ENCODE measurements around the gene PITPNM3. TPM values are rescaled to one million over a fixed set of nuclear protein-coding genes. Genes with fewer than 3 reads are reported as not detected.
"Not testable (repeated sequence)": the region's sequence is repeated elsewhere in the genome, so short reads cannot be mapped to it uniquely, and the experiment has no call there.

Gene PITPNM3
- total RNA-seq, 2 experiments from 2014 or later: 0.64 to 0.77 TPM

DNA sequence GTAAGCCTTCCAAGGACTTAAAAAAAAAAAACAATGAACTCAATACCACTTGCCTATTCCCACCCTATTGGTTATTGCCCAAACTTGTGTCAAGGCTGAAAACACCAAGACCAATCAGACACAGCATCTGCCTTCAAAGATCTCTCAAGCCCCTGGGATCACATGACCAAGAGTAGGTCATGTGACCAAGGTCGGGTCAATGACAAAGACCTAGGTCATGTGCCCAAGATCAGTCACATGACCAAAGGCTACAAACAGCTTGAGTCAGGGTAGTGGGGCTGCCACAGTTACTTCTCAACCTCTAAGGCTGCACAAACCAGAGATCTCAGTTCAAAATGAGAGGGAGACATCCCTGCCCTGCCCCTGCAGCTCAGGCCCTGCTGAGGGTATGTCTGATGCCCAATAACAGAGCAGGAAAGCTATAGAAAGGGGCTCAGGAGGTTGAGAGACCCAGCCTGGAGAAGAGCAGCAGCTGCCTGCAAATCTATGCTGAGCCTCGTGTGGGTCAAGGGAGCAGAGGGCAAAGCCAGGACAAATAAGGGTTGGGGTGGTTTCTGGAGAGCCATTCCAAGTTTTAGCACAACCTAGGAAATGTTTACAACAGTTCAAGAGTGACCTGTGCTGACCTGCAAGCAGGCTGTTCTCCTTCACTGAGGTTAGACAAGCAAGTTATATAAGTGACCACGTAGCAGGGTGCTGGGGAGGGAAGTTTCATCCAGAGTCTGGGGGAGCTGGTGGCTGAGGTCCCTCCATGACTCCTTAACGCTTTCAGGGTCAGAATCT lies 63.3 kb downstream of the PITPNM3 start:
- Mint-ChIP-seq H3K27me3 (peaks cover 16% of the 10 kb centered on the region), H3K36me3 (no peaks in the 10 kb centered on the region), H3K9me3 (no peaks in the 10 kb centered on the region), H3K27ac (no peak overlapping the region), H3K4me1 (peaks cover 15% of the 10 kb centered on the region), H3K4me3 (no peak overlapping the region)
- peak; percentile 20 for DNase-seq
- POLR2A ChIA-PET: no interaction called here
- ATAC-seq (ENCODE audit: low read depth): no peak

DNA sequence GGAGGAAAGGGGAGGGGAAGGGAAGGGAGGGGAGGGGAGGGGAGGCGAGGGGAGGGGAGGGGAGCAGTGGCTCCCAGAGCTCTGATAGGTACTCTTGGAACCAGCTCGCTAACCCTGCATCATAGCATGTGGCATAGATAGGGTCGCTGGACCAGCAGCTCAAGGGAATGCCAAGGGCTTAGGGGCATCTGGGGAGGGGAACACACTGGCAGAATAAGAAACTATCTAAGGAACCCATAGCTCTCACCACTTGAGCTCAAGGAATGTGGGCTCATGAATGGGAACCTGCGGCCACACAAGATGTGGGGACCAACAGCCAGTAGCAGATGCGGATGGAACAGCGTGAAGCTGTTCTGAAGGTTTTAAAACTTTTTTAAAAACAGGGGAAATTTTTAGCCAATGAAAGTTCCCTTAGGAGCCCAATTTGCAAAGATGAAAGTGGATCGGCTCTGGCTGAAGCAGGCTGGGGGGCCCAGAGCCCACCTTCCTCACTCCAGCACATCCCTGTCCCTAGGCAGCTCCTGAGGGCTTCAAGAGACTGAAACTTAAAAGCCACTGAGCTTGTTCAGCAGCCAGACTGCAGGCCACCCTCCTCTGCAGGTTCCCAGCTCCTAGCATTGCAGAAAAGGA lies 65.2 kb downstream of the PITPNM3 start:
- ATAC-seq (ENCODE audit: low read depth) (no peak), DNase-seq (no peak)
- Mint-ChIP-seq H3K4me3 (no peak overlapping the region), H3K27ac (no peak overlapping the region), H3K27me3 (peaks cover 12% of the 10 kb centered on the region), H3K36me3 (no peaks in the 10 kb centered on the region), H3K9me3 (no peaks in the 10 kb centered on the region), H3K4me1 (peaks cover 8% of the 10 kb centered on the region)
- POLR2A ChIA-PET: no interaction called here

DNA sequence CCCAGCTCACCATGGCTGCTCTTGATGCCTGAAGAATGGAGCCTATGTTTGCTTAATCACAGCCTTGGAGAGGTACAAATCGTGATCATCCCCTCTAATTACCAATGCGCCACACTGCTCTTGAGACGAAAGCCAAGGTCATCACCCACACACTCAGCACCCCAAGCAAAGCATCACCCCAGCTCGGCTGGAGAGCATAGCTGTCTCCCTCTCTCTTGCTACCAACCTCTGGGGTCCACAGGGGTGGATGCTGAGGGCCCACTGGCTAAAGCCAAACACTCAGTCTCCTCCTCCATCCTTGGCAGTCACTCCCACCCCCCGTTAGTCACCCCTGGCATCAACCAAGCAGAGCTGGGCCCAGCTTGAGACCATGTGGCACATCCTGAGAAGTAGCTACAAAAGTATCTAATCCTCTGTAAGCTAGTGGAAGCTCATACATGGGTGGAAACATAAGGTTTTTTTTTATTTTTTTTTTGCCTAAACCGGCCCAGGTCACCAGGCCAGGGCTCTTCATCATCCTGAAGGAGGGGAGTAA lies 67.3 kb downstream of the PITPNM3 start:
- Mint-ChIP-seq H3K9me3 (no peaks in the 10 kb centered on the region), H3K4me1 (no peaks in the 10 kb centered on the region), H3K36me3 (no peaks in the 10 kb centered on the region), H3K4me3 (no peak overlapping the region), H3K27ac (no peak overlapping the region), H3K27me3 (peaks cover 5% of the 10 kb centered on the region)
- ATAC-seq (ENCODE audit: low read depth) (no peak), DNase-seq (no peak)
- POLR2A ChIA-PET: no interaction called here

DNA sequence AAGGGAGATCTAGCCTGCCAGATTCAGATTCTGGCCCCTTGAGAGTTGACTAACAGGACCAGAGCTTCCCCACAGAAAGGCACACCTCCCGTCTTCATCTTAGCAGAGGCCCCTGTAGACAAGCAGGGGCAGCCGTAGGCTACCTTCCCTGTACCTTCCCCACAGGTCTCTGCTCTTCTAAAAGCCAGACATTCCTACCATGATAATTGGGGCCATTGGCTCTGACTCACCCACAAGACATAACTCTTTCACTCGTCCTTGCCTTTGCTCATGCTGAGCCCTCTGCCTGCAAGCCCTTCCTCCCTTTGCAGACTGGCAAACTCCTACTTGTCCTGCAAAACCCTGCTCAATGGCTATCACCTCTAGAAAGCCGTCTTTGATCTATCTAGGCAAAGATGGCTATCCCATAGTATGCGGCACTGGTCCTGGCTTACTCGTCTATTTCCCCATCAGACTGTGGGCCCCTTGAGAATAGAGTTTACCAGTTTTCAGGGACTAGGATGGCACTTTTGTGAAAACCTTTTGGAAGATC lies 68.3 kb downstream of the PITPNM3 start:
- no peak overlapping the region for H3K27ac Mint-ChIP-seq
- POLR2A ChIA-PET: no interaction called here
- ATAC-seq (ENCODE audit: low read depth) (no peak), DNase-seq (no peak)
- no peaks in the 10 kb centered on the region for H3K36me3 Mint-ChIP-seq
- H3K9me3 Mint-ChIP-seq: no peaks in the 10 kb centered on the region
- H3K4me1 Mint-ChIP-seq: no peaks in the 10 kb centered on the region
- H3K4me3 Mint-ChIP-seq: no peak overlapping the region
- peaks cover 5% of the 10 kb centered on the region for H3K27me3 Mint-ChIP-seq

DNA sequence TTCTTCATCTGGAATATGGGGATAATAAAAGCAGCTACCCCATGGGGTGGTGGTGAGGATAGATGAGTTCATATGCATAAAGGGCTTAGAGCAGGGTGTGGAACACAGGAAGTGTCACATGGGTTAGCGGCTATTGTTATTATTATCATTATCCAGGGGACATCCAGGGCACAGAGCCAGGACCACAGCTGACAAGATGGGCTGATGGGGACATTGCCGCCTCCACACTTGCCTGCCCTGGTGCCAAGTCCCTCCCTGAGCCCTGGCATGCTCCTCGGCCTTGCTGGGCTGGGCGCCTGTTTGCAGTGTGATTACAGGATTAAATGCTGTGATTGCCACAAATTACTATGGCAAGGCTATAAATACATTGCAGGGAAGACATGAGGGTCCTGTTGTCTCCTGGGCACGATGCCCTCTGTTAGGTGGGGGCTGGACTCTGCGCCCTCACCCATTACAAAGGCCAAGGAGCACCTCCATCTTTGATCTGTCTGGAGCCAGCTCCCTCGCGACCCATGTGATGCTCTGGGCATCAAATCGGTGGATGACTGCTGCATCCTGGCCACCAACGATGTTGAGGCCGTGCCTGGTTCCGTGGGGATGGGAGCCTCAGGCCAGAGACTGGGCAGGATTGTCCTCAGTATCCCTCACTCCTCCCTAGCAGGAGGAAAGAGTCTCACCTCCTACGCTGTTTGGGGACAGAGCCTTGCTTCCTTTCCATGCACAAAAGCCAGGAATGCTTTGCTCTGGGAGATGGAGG lies 68.9 kb downstream of the PITPNM3 start:
- Mint-ChIP-seq H3K9me3 (no peaks in the 10 kb centered on the region), H3K4me1 (no peaks in the 10 kb centered on the region), H3K36me3 (no peaks in the 10 kb centered on the region), H3K27me3 (peaks cover 5% of the 10 kb centered on the region), H3K4me3 (no peak overlapping the region), H3K27ac (no peak overlapping the region)
- ATAC-seq (ENCODE audit: low read depth) (no peak), DNase-seq (no peak)
- POLR2A ChIA-PET: no interaction called here

DNA sequence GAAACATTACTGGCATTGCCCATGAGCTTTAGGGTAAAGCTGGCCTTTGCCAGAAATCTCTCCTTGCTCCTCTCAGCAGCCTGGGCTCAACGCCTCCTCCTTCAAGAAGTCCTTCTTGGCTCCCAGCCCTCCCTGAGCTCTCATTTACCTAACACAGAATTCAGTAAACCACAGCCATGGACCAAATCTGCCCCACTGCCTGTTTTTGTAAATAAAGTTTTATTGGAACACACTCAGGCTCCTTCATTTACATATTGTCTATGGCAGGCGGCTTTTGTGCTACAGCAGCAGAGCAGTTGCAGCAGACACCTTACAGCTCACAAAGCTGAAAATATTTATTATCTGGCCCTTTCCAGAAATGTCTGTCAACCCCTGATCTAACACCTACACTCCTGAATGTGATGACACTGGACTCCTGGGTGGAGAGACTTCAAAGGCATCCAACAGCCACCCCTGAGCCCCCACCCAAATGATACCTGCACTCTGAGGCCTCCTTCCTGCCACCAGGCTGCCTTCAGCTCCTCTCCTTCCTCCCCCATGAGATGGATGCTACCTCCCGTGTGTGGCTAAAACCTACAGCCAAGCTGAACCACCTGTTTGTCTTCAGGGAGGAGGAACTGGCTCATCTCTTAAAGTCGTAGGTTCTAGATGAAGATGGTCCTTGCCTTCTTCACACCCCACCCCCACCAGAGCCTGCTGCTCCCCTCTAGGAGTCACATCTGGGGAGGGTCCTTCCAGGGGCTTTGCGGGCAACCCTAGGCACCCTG lies 70.5 kb downstream of the PITPNM3 start:
- Mint-ChIP-seq H3K27ac (no peak overlapping the region), H3K4me3 (no peak overlapping the region), H3K36me3 (no peaks in the 10 kb centered on the region), H3K27me3 (peaks cover 5% of the 10 kb centered on the region), H3K9me3 (no peaks in the 10 kb centered on the region), H3K4me1 (no peaks in the 10 kb centered on the region)
- DNase-seq (no peak), ATAC-seq (ENCODE audit: low read depth) (no peak)
- POLR2A ChIA-PET: no interaction called here

DNA sequence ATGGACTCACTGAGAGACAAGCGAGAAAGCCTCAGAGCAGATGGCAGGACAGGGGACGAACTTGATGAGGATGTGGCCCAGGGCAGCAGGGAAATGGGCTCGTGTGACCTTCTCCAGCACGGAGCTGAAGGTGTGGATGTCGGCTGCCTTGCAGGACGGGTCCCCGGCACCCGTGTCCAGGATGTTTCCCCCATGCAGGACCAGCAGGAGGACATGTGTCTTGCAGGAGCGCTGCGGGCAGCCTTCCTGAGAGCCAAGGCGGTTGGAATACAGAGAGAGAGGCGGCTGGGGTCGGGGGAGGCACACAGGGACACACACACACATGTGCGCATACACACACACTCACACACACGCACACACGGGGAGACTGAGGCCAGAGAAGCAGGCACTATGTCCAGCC lies 72.8 kb downstream of the PITPNM3 start:
- no peak overlapping the region for H3K27ac Mint-ChIP-seq
- no peaks in the 10 kb centered on the region for H3K27me3 Mint-ChIP-seq
- H3K4me3 Mint-ChIP-seq: no peak overlapping the region
- H3K4me1 Mint-ChIP-seq: no peaks in the 10 kb centered on the region
- DNase-seq (no peak), ATAC-seq (ENCODE audit: low read depth) (no peak)
- no peaks in the 10 kb centered on the region for H3K36me3 Mint-ChIP-seq
- POLR2A ChIA-PET: no interaction called here
- no peaks in the 10 kb centered on the region for H3K9me3 Mint-ChIP-seq

DNA sequence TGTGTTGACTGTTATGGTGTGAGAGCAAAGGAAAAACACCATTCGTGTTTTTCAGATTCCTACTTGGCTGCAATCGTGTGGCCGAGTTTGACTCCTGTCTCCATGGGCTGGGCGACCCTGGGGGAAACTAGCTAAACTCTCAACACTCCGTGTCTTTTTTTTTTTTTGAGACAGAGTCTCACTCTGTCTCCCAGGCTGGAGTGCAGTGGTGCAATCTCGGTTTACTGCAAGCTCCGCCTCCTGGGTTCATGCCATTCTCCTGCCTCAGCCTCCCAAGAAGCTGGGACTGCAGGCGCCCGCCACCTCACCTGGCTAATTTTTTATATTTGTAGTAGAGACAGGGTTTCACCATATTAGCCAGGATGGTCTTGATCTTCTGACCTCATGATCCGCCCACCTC lies 73.6 kb downstream of the PITPNM3 start:
- H3K9me3 Mint-ChIP-seq; DNase-seq; H3K4me1 Mint-ChIP-seq; H3K27ac Mint-ChIP-seq; ATAC-seq (ENCODE audit: low read depth); H3K4me3 Mint-ChIP-seq; POLR2A ChIA-PET; H3K36me3 Mint-ChIP-seq; H3K27me3 Mint-ChIP-seq: not testable (repeated sequence)

DNA sequence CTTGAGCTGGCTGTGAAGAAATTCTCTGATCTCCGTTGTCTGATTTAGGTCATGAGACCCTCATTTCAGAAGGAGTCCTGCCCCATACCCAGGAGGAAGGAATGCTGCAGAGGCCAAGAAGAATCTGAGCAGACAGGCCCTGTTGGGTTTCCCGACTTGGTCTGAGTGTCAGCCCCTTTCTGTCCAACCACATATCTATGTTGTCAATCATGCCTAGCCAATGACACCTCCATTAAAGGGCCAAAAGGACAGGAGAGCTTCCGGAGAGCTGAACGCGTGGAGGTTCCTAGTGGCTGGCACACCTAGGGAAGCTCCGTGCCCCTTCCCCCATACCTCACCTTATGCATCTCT lies 74.3 kb downstream of the PITPNM3 start:
- no peak overlapping the region for H3K27ac Mint-ChIP-seq
- no peak for ATAC-seq (ENCODE audit: low read depth)
- no peaks in the 10 kb centered on the region for H3K27me3 Mint-ChIP-seq
- no peaks in the 10 kb centered on the region for H3K36me3 Mint-ChIP-seq
- H3K4me1 Mint-ChIP-seq: no peaks in the 10 kb centered on the region
- H3K4me3 Mint-ChIP-seq: no peak overlapping the region
- H3K9me3 Mint-ChIP-seq: no peaks in the 10 kb centered on the region
- POLR2A ChIA-PET: no interaction called here
- DNase-seq: no peak

DNA sequence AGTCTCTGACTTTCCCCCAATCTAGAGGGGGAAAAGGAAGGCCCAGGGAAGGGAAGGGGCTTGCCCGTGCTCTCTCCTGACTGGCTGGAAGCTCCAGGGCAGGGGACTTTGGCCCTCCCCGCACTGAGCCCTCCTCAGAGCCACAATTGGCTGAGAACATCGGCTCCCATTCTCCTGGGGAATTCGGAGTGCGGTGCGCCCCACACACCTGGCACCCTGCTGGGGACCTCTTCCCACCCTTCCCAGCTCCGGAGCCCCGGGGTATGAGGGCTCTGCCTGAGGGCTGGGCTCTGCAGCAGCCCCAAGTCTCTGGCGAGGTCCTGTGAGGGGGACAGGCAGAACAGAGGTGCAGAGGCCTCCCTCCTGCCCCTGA lies 76.1 kb downstream of the PITPNM3 start:
- no peak for DNase-seq

DNA sequence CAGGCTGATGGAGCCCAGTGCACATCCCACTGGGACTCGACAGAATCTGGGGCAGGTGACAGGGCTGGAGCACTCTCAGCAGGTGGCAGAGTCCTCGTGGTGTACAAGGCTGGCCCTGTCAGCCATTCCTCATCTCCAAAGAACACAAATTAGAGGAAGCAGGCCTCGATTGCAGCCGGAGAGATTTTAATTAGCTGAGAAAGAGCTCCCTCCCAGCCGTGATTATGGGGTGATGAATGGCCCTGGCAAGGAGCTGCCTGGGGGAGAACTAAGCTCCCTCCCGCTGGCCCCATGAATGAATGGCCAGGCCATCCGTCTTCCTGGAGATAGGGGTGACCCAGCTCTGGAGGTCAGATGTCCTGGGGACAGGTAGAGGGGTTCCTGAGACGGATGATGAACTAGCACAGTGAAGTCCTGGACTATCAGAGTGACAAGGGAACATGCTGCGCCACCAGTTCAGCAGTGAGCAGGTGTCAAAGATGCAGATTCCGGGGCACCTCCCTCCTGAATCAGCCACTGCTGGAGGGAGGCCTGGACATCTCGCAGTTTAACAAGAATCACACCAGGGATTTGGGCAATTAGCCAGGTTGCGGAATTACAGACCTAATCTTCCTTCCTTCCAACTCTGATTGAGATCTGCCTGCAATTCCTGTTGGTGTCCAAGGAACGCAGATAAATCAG lies 76.6 kb downstream of the PITPNM3 start:
- H3K27ac Mint-ChIP-seq: no peak overlapping the region
- no peak overlapping the region for H3K4me3 Mint-ChIP-seq
- no peaks in the 10 kb centered on the region for H3K9me3 Mint-ChIP-seq
- no peaks in the 10 kb centered on the region for H3K36me3 Mint-ChIP-seq
- no peak for DNase-seq
- no peaks in the 10 kb centered on the region for H3K4me1 Mint-ChIP-seq
- no peaks in the 10 kb centered on the region for H3K27me3 Mint-ChIP-seq
- POLR2A ChIA-PET: no interaction called here
- no peak for ATAC-seq (ENCODE audit: low read depth)

More for the DNA sequence above, 76.1 kb downstream of the PITPNM3 start:
- POLR2A ChIA-PET: no interaction called here
- no peaks in the 10 kb centered on the region for H3K27me3 Mint-ChIP-seq
- H3K27ac Mint-ChIP-seq: no peak overlapping the region
- no peaks in the 10 kb centered on the region for H3K36me3 Mint-ChIP-seq
- H3K4me1 Mint-ChIP-seq: no peaks in the 10 kb centered on the region
- no peak overlapping the region for H3K4me3 Mint-ChIP-seq
- ATAC-seq (ENCODE audit: low read depth): no peak
- no peaks in the 10 kb centered on the region for H3K9me3 Mint-ChIP-seq

DNA sequence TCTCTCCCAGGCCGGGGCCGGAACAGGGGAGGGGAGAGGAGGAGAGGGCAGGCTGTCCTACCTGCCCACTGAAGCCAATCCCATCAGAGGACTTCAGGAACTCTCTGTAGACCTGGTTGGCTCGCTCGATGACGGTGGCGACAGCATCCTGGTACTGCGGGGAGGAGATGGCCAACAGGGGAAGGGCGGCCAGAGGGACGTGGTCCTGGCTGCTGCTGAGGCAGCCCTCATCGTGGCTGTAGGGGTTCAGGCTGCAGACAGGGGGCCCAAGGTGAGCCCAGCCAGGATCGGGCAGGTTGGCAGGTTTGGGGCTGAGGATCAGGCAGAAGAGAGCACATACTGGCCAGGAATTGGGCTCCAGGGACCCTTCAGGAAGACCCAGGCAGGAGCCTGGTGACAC lies 77.9 kb downstream of the PITPNM3 start:
- DNase-seq (no peak), ATAC-seq (ENCODE audit: low read depth) (no peak)
- Mint-ChIP-seq H3K27me3 (no peaks in the 10 kb centered on the region), H3K4me1 (no peaks in the 10 kb centered on the region), H3K27ac (no peak overlapping the region), H3K9me3 (no peaks in the 10 kb centered on the region), H3K4me3 (no peak overlapping the region), H3K36me3 (no peaks in the 10 kb centered on the region)
- POLR2A ChIA-PET: no interaction called here
